NCI-H345 treated with DMSO at 0.1 percent for 48 hours (cell line): ENCODE data around the gene NOSIP.

Source experiments
- DNase-seq: peaks from one replicate; lab custom pipeline; 2025; ENCODE audit not compliant: unreplicated experiment; lab: John Stamatoyannopoulos, UW

NOSIP gene

GRCh38 chr19:49549045-49549444 is 31.3 kb downstream of the NOSIP start:
- DNase-seq = no peak

DNA sequence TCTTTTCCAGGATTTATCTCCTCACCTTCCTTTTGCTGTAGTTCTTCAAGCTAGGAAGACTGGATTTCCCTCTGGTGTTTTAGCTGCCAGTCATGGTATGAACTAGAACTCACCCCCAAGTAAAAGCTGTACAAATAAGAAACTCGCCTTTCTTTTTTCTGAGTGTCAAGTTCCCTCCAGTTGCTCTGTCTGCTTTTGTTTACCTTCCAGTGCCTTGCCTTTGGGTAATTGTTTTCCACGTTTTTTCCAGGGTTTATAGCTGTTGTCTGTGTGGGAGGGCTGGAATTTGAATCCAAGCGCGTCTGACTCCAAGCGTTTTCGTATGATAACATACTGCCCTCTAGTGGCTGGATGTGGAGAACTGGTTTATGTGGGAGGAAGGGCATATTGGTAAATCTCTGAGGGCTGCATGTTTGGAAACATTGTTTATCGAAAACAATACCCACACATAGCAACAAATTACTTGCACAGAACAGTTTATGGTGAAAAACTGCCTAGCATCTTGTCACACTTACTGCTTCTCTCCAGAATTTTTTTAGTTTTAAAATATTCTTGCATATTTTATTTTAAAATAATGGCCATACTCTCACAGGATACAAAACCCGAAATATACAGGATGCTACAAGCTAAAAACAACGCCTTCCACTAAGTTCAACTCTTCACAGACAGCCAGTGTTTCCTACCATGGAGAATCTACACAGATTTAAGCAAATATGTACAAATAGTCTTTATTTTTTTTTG is 33.4 kb downstream of the NOSIP start:
- DNase-seq = peak; percentile 59

DNA sequence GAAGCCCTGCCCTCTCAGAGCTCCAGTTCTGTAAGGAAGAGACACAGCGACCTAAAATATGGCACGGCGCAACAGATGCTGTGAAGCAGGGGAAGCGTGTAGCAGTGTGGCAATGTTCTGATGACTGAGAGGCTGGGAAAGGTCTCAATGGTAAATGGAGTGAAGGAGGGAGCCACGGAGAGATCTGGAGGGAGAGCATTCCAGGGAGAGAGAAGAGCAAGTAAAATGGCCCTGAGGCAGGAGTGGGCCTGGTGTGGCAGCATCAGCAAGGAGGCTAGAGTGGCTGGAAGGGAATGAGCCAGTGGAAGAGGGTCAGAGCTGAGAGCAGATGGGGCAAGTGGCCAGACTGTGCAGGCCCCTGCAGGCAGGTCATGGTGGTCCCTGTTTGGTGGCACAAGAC is 36.2 kb downstream of the NOSIP start:
- no peak for DNase-seq

DNA sequence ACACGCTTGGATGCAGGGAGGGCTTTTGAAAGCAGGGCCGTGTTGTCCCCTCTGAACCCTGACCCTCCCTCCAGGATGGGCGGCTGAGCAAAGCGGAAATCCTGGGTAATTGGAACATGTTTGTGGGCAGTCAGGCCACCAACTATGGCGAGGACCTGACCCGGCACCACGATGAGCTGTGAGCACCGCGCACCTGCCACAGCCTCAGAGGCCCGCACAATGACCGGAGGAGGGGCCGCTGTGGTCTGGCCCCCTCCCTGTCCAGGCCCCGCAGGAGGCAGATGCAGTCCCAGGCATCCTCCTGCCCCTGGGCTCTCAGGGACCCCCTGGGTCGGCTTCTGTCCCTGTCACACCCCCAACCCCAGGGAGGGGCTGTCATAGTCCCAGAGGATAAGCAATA is 37.3 kb downstream of the NOSIP start:
- no peak for DNase-seq

- DNase-seq = no peak
These were observed 37.9 kb downstream of the NOSIP start for GRCh38 chr19:49542446-49542845.

- no peak for DNase-seq
These were observed 38.4 kb downstream of the NOSIP start for GRCh38 chr19:49541914-49542313.

GRCh38 chr19:49539192-49539952 is 41.0 kb downstream of the NOSIP start:
- DNase-seq = no peak

DNA sequence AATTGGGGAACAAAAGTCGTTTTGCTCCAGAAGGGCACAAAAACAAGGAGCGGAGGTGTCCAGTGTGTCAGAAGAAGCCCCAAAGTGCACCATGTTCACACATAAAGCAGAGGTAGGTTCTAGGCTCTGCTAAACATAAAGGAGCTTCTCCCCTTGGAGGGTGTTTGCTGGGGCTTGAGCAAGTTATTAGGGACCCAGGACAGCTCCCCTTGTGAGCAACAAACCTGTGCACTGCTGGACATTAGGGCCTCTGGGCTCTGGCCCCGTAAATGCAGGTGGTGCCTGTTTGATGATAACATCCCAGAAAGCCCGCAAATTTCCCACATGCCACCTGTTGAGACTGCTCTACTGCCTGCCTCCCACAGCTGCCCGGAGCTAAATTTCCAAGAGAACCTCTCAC is 41.7 kb downstream of the NOSIP start:
- no peak for DNase-seq

GRCh38 chr19:49536921-49537462 is 43.4 kb downstream of the NOSIP start:
- no peak for DNase-seq

DNA sequence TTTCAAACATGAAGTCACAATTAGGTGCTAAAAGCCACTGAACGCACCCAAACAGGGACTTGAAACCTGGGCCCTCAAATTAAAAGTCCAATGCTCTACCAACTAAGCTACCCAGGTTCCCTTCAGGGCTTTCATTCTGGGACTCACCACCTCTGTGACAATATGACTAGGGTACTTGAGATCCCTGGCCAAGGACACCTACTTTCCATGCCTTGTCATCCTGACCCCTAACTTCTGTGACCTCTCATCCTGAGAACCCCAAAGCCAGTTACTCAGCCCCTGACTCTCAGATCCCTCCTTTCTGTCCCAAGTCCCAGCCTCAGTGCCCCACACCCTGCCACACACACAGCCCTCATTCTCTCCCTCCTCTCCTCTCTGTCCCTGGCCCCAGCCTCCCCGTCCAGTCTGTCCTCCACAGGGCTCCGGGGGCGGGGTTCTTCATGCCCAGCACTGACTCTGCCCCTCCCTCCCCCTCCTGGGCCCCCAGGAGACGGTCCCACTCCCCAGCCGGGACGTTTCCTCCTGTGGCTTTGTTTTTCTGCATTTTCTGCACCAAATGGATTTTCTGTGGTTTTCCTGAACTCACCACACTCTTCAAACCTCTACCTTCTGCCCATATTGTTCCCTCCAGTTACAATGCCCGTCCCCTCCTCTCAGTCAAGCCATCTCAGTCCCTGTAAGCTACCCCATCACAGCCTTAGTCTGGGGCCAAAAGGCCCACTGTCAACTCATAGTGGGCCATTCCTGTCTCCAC is 45.5 kb downstream of the NOSIP start:
- no peak for DNase-seq

GRCh38 chr19:49533551-49534488 is 46.5 kb downstream of the NOSIP start:
- DNase-seq = peak; percentile 54

DNA sequence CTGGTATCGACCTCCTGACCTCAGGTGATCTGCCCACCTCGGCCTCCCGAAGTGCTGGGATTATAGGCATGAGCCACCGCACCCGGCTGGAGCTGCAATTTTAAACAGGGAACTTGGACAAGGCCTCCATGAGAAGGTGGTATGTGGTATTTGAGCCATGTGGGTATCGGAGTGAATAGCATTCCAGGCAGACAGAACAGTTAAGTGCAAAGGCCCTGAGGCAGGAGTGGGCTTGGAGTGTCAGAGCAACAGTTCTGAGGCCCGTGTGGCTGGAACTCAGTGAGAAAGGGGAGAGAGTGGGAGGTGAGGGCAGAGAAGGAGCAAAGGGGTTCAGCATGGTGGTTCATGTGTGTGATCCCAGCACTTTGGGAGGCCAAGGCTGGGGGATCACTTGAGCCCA is 49.6 kb downstream of the NOSIP start:
- DNase-seq = no peak

DNA sequence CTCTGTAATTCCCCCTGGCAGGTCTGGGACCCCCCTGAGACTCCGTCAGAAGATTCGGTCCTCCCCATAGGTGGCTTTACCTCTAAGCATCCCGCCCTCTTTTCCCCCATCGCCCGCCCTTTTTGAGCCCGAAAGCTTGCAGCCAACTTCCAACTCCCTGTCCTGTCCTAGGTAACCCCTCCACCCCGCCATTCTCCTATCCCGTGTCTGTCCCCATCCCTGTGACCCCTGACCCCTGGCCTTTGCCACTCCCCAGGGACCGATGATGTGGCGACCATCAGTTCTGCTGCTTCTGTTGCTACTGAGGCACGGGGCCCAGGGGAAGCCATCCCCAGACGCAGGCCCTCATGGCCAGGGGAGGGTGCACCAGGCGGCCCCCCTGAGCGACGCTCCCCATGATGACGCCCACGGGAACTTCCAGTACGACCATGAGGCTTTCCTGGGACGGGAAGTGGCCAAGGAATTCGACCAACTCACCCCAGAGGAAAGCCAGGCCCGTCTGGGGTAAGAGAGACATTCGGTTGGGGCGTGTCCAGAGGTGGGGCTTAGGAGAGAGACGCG is 52.1 kb downstream of the NOSIP start:
- no peak for DNase-seq

GRCh38 chr19:49524812-49525455 is 55.4 kb downstream of the NOSIP start:
- DNase-seq = no peak

GRCh38 chr19:49520705-49521319 is 59.5 kb downstream of the NOSIP start:
- DNase-seq = no peak

DNA sequence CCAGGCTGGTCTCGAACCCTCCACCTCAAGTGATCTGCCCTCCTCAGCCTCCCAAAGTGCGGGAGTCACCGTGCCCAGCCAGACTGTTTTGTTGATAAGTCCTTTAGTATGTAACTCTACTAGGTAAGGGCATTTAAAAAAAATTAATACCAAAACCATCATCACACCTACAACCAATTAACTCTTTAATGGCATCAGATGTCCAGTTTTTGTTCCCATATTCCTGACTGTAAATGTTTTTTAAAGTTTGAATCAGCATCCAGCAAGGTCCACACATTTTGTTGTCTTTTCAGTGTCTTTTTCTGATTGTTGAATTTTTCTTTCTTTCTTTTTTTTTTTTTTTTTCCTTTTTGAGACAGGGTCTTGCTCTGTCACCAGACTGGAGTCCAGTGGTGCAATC is 62.3 kb downstream of the NOSIP start:
- DNase-seq = no peak

GRCh38 chr19:49515767-49516166 is 64.6 kb downstream of the NOSIP start:
- DNase-seq = no peak

DNA sequence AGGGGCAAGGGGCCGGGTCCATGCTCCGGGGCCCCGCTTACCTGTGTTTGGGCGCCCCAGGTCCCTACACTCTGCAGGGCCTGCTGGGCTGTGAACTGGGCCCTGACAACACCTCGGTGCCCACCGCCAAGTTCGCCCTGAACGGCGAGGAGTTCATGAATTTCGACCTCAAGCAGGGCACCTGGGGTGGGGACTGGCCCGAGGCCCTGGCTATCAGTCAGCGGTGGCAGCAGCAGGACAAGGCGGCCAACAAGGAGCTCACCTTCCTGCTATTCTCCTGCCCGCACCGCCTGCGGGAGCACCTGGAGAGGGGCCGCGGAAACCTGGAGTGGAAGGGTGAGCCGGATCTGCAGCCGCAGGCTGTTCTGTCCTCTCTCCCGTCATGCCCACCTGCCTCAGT is 66.2 kb downstream of the NOSIP start:
- DNase-seq = no peak

DNA sequence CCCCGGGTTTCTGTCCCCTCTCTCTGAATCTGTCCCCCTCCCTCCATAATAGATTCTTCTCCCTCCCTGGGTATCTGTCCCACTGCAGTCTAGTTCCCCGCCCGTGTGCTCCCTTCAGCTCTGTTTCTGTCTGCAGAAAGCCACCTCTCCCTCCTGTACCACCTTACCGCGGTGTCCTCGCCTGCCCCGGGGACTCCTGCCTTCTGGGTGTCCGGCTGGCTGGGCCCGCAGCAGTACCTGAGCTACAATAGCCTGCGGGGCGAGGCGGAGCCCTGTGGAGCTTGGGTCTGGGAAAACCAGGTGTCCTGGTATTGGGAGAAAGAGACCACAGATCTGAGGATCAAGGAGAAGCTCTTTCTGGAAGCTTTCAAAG is 66.6 kb downstream of the NOSIP start:
- no peak for DNase-seq
